A549 (cell line): ENCODE results near the gene EPHB1.

Source experiments
- CTCF ChIP-seq: fragments of >200 bp; sonication (Bioruptor Twin); formaldehyde crosslinking; IDR thresholded peaks from 3 replicates; pipeline ENCODE4 v1.5.1; 2016
- EP300 ChIP-seq, 2 experiments: fragments of >200 bp; sonication (Bioruptor Twin); formaldehyde crosslinking; IDR thresholded peaks; 2 replicates in 1 of 2; 3 replicates in 1 of 2; pipeline ENCODE4 v1.6.1; 2016 to 2017
- HMGXB4 ChIP-seq: fragments of 250-450 bp; sonication (Bioruptor Pico); IDR thresholded peaks from 2 replicates; pipeline ENCODE4 v1.5.0; 2021; ENCODE audit warnings: mild to moderate bottlenecking, moderate library complexity, borderline replicate concordance
- MAX ChIP-seq: IDR thresholded peaks from 2 replicates; pipeline ENCODE4 v1.6.1; 2012
- MAZ ChIP-seq: fragments of 150-350 bp; IDR thresholded peaks from 2 replicates; pipeline ENCODE4 v1.6.1; 2014; ENCODE audit warnings: antibody characterized with exemption, low read depth, low read length, borderline replicate concordance
- MYC ChIP-seq: IDR thresholded peaks from 2 replicates; pipeline ENCODE4 v1.6.1; 2012; ENCODE audit warnings: mild to moderate bottlenecking, inconsistent platforms, low read length, improper control_type of control experiment, borderline replicate concordance
- NFE2L2 ChIP-seq: fragments of 150-350 bp; conservative IDR thresholded peaks from 2 replicates; pipeline ENCODE4 v1.6.1; 2014; ENCODE audit warnings: low read length
- POLR2A ChIP-seq: IDR thresholded peaks from 2 replicates; pipeline ENCODE4 v1.6.1; 2012; ENCODE audit warnings: mild to moderate bottlenecking, low read length
- REST ChIP-seq: fragments of 200-600 bp; sonication (generic); IDR thresholded peaks from 2 replicates; pipeline ENCODE4 v1.6.1; 2016; ENCODE audit warnings: antibody characterized with exemption, mild to moderate bottlenecking, moderate library complexity

GRCh38 chr3:134904241-134904771 lies 109.2 kb downstream of the EPHB1 start:
- TF ChIP-seq CTCF (no peak), MAZ (no peak), REST (no peak), NFE2L2 (no peak), POLR2A (no peak), MAX (no peak), EP300 (IDR thresholded peaks at IDR 0.05) (no peak), MYC (no peak), HMGXB4 (CRISPR knock-in tag) (no peak)
